GM12864 (cell line): ENCODE results near the gene SNRK.

Experiments
- DNase-seq: peaks from one replicate; pipeline ENCODE4 v3.0.0-alpha.2; 2011; ENCODE audit warnings: low read depth
- H3K4me3 ChIP-seq: 2 replicates; pipeline ENCODE4 v1.5.1; 2011; ENCODE audit warnings: mild to moderate bottlenecking, low read depth, low read length, control low read depth
- TF ChIP-seq, protein P1 (sequence below): IDR thresholded peaks from 2 replicates; pipeline ENCODE4 v1.5.1; 2011; ENCODE audit warnings: low read depth, mild to moderate bottlenecking, moderate library complexity, low read length, control low read depth, inconsistent platforms; ENCODE audit errors: missing control alignments

The SNRK gene

DNA sequence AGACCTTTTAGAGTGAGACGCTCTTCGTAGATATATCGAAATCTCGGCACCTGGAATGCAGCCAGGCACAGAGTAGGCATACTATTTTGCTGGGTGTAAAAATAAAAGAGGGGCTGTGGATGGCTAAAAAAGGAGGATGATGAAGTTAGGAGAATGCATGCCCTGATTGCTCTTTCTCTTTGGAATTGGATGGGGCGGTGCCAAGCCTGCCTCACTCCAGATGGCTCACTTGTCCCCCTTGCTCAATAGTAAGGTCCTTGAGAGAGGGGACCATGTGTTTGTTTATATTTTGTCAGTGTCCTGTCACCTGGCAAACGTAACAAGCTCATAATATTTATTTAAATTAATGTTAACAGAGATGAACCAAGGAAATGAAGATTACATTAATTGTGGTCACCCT lies 33.0 kb downstream of the SNRK start:
- no peak overlapping the region for H3K4me3 ChIP-seq
- no peak for DNase-seq
- TF ChIP-seq, protein P1, sequence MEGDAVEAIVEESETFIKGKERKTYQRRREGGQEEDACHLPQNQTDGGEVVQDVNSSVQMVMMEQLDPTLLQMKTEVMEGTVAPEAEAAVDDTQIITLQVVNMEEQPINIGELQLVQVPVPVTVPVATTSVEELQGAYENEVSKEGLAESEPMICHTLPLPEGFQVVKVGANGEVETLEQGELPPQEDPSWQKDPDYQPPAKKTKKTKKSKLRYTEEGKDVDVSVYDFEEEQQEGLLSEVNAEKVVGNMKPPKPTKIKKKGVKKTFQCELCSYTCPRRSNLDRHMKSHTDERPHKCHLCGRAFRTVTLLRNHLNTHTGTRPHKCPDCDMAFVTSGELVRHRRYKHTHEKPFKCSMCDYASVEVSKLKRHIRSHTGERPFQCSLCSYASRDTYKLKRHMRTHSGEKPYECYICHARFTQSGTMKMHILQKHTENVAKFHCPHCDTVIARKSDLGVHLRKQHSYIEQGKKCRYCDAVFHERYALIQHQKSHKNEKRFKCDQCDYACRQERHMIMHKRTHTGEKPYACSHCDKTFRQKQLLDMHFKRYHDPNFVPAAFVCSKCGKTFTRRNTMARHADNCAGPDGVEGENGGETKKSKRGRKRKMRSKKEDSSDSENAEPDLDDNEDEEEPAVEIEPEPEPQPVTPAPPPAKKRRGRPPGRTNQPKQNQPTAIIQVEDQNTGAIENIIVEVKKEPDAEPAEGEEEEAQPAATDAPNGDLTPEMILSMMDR = no peak

DNA sequence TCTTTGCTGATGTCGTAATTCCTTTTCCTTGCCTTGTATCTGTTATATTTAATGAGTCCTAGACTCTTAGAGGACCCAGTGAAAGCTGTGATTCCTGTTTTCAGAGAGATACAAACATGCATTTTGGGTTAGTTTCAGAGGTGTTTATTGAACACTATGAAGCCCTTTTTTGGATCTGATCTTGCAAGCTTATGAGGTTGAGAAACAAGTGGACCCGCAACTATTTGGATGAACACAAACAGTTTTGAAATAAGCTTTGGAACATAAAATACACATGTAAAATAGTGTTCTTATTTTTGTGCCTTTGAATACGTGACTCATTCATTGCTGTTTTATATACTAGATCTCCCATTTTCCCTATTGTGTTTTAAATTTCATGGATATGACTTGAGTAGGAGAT lies 33.5 kb downstream of the SNRK start:
- TF ChIP-seq, protein P1 = no peak
- no peak for DNase-seq
- H3K4me3 ChIP-seq = no peak overlapping the region

DNA sequence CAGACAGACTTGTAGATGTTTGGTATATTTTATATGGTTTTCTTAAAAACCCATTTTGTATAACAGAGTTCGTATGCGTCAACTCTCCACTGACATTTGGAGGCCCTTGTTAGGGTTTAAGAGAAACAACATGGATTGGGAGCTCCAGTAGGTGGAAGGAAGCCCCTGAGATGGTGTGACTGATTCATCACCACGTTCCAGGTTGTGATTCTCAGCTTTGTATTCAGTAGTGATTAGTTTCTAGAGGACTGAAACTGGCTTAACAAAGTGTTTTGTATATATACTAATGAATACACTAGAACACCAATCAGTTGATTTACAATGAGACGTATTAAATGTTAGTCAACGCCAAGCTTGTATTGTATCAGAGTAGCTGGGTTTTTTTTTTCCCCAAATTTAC lies 33.9 kb downstream of the SNRK start:
- DNase-seq = no peak
- TF ChIP-seq, protein P1 = no peak
- H3K4me3 ChIP-seq = no peak overlapping the region

DNA sequence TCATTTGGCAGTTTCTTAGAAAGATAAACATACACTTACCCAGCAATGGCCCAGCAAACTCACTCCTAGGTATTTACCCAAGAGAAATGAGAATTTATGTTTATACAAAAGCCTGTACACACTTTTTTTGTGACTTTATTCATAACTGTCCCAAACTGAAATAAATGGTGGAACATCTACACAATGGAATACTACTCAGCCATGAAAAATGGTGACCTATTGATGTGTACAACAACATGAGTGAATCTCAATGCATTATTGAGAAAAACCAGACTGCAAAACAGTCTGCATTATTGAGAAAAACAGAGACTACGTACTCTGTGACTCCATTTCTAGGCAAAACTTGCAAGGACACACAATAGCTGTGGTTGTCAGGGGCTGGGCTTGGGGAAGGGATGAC lies 37.2 kb downstream of the SNRK start:
- TF ChIP-seq, protein P1 = no peak
- no peak overlapping the region for H3K4me3 ChIP-seq
- DNase-seq = no peak

DNA sequence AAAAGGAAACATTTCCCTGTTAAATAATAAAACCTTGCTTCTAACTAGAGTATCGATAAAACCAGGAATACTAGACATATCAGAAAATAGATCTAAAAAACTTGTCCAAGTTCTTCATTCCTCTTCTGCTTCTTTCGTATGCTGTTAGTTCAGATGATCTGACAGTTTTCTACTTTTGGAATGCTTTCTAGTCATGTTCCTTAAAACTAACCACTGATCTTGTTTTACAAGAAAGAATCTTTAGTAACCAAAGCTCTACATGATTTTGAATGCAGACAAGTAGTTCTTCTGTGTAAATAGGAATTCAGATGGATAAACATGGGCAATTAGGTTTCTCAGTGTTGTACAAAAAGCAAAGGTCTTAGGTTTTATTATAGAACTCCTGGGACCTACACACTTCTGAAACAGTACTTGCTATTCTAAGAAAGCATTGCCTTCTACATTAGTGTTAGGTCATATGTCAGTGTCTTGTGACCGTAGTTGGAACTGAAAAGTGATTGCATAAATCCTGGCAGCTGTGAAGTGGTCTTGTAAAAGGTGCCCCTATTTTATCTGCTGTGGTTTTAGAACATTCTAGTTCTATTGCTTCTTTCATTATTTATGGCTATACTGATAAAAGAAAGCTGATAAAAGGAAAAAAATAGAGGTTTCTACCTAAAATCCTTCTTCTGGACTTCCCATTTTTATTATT lies 40.7 kb downstream of the SNRK start:
- TF ChIP-seq, protein P1 = no peak
- no peak for DNase-seq
- no peak overlapping the region for H3K4me3 ChIP-seq

DNA sequence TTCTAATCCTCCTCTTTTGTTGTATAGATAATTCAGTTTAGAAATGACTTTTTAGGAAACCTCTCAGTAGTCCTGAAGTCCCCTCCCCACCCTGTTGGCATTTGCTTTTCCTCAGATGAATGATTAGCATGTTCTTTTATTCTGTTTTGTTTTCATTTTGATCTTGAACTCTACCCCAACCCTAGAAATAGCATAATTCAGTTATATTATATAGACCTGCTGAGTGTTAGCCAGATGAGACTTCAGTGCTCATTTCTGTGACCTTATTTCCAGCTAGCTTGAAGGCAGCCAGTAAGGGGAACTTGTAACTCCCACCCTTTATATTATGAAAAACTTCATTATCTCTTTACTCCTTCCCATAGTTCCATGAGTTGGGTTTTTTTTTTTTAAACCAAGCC lies 41.2 kb downstream of the SNRK start:
- no peak for DNase-seq
- H3K4me3 ChIP-seq = no peak overlapping the region
- TF ChIP-seq, protein P1 = no peak

DNA sequence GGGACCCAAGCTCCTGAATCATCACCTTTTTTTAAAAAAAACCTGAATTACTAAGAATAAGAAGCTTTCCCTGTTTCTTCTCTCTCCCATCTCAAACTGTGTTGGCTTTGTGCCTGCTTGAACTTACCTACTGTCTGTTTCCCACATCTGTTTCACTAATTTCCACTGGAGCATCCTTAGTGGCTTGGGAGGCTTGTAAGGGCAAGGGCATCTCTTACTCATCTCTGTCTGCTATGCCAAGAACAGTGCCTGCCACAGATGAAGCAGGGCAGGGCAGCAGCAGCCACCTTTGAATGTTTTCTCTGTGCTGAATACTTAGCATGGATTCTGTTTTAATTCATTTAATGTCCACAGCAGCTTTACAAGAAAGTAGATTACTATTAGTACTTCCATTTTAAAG lies 42.3 kb downstream of the SNRK start:
- TF ChIP-seq, protein P1 = no peak
- no peak for DNase-seq
- H3K4me3 ChIP-seq = no peak overlapping the region
